ENCODE measurements around the gene DYNLT2B.
A peak's percentile ranks its signal among the peaks of the same experiment; 100 is the strongest.

Gene DYNLT2B

DNA sequence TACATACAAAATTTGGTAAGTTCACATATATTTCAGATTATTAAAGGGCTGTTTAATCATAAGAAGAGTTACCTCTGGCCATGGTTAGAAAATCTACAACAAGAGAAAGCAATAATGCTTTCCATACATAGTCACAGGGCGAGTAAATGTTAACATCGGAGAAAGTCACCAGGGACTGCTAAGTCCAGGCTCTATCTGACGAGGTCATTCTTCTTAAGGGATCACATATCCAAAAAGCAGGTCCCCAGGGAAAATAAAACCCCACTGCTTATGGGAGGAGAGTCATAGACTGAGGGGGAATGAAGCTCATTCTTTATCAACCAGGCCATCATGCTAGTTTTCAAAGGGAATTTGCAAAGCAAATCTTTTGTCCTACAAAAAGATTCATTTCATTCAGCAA is 33.6 kb downstream of the DYNLT2B start:
- no peak for TF ChIP-seq CTCF (conservative IDR thresholded peaks at IDR 0.05; ENCODE audit: low read length)
- no peak for DNase-seq (ENCODE audit: low read depth)
- no peak overlapping the region for H3K4me3 ChIP-seq (ENCODE audit: low read length)

- no peak for TF ChIP-seq CTCF (conservative IDR thresholded peaks at IDR 0.05; ENCODE audit: low read length)
- H3K4me3 ChIP-seq (ENCODE audit: low read length): no peak overlapping the region
- no peak for DNase-seq (ENCODE audit: low read depth)
These were observed 36.1 kb downstream of the DYNLT2B start for GRCh38 chr3:196281962-196282361.

DNA sequence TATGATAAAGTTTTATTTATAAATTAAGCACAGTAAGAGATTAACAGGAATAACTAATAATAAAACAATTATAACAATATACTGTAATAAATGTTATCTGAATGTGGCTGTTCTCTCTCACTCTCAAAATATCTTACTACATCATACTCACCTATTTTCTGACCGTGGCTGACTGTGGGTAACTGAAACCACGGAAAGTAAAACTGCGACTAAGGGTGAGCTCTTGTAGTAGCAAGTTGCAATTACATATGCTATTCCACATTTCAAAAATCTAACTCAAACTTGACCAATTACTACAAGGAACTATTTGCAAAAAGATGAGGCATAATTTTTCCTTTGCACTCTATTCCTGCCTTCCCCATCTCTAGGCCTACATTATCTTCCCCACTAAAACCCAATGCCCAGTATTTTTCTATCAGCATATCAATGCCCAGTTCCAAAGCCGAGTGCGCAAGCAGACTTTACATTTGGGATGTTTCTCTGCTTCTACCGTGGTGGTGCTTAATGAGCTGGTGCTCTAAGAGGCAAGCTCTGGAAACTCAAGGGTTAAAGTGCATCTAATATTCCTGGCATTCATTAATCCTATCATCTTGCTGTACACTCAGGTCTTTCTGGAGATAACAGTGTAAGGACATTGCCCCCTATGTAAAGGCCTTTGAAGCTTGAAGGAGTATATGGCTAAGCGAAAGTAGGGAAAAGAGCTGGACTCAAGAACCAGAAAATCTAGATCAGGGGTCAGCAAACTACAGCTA is 37.2 kb downstream of the DYNLT2B start:
- no peak for TF ChIP-seq CTCF (conservative IDR thresholded peaks at IDR 0.05; ENCODE audit: low read length)
- no peak for DNase-seq (ENCODE audit: low read depth)
- H3K4me3 ChIP-seq (ENCODE audit: low read length): no peak overlapping the region

GRCh38 chr3:196275126-196275525 is 42.9 kb downstream of the DYNLT2B start:
- H3K4me3 ChIP-seq (ENCODE audit: low read length): no peak overlapping the region
- TF ChIP-seq CTCF (conservative IDR thresholded peaks at IDR 0.05; ENCODE audit: low read length): no peak
- DNase-seq (ENCODE audit: low read depth): peak; percentile 5

DNA sequence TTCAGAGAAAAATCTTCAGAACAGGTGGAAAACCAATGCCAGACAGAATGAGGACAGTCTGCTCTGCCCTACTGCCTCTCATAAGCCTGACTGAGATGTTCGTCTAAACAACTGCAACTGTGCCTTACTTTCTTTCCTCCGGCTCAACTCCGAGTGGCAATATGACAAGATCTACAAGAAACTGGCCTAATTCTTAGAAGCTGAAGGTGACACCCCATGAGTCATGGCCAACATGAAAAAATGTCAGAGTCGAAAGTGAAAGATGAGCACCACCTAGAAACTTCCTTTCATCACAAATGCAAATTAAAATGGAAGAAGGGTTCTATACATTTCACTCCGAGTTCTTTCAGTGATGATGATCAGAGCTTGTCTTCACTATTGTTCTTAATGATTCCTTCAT is 43.5 kb downstream of the DYNLT2B start:
- DNase-seq (ENCODE audit: low read depth): no peak
- no peak overlapping the region for H3K4me3 ChIP-seq (ENCODE audit: low read length)
- TF ChIP-seq CTCF (conservative IDR thresholded peaks at IDR 0.05; ENCODE audit: low read length): no peak

DNA sequence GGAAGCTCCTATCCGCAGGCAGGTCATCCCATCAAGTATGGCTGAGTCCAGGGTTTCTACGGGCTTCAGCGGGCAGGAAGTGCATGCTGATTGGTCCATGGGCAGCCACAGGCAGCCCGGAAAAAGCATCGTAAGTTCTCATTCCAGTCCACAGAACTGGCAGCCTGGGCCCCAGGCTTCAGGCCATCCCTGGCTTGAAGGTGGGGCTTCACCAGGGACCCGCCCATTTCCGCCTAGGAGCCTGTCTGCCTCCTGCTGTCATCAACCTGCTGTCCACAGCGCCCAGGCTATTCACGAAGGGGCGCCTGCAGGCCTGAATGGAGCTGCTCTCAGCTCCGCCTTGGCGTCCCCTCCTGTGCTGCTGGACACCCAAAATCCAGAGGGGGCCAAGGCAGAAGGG is 44.4 kb downstream of the DYNLT2B start:
- no peak for DNase-seq (ENCODE audit: low read depth)
- no peak overlapping the region for H3K4me3 ChIP-seq (ENCODE audit: low read length)
- no peak for TF ChIP-seq CTCF (conservative IDR thresholded peaks at IDR 0.05; ENCODE audit: low read length)

DNA sequence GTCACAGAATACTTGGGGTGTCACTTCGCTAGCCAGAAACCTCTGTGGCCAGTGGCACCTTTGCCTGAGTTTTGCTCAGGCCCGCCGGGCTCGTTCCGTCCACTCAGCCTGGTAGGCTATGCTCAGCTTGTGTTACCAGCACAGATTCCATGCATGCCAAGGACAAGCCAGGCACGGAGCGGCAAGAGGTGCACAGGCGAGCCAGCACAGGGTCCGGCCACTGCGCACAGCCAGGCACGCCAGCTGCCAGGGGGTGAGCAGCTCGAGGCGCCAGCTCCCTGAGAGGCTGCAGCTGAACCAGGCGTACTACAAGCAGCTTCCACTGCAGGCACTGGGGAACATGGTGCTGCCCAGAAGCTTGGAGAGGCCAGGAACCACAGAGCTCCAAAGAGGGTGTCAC is 45.2 kb downstream of the DYNLT2B start:
- no peak overlapping the region for H3K4me3 ChIP-seq (ENCODE audit: low read length)
- no peak for DNase-seq (ENCODE audit: low read depth)
- no peak for TF ChIP-seq CTCF (conservative IDR thresholded peaks at IDR 0.05; ENCODE audit: low read length)

All from AG10803 (cell line).